ENCODE results near the gene LRRC23.
A peak's percentile ranks its signal among the peaks of the same experiment; 100 is the strongest.

Gene LRRC23

GRCh38 chr12:6959805-6960592, 55.4 kb downstream of the LRRC23 start:
- DNase-seq, result no peak

- DNase-seq, result peak; percentile 64
These were observed 56.1 kb downstream of the LRRC23 start for GRCh38 chr12:6960593-6961277.

GRCh38 chr12:6961278-6961694, 56.7 kb downstream of the LRRC23 start:
- peak; percentile 95 for DNase-seq

- DNase-seq, result no peak
These were observed 57.2 kb downstream of the LRRC23 start for GRCh38 chr12:6961695-6962284.

GRCh38 chr12:6962285-6963015, 57.8 kb downstream of the LRRC23 start:
- DNase-seq, result no peak

GRCh38 chr12:6963016-6963731, 58.6 kb downstream of the LRRC23 start:
- DNase-seq, result no peak
